NCI-H2081 treated with DMSO at 0.1 percent for 48 hours (cell line): Measurements from ENCODE around the gene CIITA.

Experiments used
- DNase-seq: peaks from one replicate; lab custom pipeline; 2025; lab: John Stamatoyannopoulos, UW

CIITA gene

DNA sequence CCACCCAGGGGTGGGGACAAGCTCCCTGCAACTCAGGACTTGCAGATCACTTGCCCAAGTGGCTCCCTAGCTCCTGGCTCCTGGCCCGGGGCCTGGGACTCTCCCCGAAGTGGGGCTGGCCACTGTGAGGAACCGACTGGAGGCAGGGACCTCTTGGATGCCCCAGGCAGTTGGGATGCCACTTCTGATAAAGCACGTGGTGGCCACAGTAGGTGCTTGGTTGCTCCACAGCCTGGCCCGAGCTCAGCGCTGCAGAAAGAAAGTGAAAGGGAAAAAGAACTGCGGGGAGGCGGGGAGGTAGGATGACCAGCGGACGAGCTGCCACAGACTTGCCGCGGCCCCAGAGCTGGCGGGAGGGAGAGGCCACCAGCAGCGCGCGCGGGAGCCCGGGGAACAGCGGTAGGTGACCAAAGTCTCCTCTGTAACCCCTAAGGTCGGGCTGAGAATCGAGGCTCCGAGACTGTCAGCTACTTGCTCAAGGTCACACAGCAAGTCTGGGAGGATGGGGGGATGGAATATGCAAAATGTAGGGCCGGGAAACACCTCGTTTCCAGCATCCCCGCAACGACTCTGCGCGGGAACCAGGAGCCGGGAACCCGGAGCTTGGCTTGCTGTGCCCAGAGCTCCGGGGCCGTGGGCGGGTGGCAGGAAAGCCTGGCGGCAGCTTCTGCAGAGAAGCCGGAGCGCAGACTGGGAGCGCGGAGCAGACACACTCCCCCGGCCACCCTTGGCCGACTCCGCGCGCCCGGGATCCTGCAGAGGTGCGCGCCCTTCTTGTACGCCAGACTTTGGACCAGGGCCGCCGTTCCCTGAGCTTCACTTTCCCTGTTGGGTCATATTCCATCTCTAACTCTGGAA lies 1.9 kb downstream of the CIITA start:
- DNase-seq = no peak

DNA sequence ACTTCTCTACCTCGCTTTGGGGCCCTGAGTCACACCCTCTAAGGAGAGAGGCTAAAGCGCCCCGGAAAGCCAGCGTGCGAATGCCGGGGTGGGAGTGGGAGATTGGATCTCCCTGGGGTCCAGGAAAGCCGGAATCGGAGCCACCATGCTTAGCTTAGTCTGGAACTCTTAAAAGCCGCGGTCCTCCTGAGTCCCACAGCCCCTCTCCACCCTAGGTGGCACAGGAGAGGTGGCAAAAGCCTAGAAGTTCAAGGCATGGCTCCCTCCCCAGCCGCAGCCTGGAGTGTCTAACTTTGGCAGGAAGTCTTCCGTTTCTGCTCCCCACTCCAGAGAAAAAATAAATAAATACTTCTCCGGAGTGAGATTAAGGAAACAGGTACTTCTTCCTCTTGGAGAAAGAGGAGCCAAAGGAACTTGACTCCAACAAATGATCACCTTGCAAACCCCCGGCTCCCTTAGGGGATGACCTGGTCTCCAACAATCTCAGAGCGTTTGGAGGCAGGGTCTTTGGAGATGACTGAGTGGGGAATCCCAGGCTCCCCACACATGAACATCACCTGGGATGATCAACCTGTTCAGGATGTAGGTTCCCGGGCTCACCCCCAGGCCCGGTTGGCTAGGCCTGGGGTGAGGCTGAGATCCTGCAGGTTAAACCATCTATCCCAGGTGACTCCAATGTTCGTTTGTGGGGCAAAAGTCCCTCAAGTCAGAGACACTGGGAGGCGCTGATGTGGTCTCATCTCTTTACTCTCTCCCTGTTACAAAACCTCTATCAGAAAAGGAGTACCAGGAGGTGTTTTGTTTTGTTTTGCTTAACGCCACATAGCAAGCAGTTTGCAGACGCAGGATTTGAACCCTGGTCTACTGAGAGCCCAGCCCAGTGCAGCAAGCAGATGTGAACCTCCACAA lies 2.9 kb downstream of the CIITA start:
- no peak for DNase-seq

GRCh38 chr16:10880594-10881452 lies 3.8 kb downstream of the CIITA start:
- no peak for DNase-seq

GRCh38 chr16:10881479-10882030 lies 4.6 kb downstream of the CIITA start:
- DNase-seq = no peak

DNA sequence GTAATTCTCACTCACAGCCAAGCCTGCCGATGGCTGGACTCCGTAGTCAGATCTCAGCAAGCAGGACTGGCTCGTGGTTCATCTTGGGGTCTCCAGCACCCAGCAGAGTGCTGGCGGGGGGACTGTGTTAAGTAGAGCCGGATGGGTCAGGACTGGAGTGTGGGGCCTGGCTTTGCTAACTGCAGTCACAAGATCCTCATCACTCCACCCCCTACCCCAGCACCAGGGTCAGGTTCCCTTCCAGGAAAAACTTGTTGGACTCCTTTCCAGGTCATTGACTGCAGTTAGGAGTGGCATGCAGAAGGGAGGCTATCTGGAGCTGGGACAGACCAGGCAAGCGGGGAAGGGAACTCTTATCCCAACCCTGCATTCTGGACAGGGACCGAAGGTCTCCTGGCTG lies 6.0 kb downstream of the CIITA start:
- no peak for DNase-seq

GRCh38 chr16:10885246-10885645 lies 8.2 kb downstream of the CIITA start:
- DNase-seq = no peak

- no peak for DNase-seq
Observed at GRCh38 chr16:10888320-10888937, 11.4 kb downstream of the CIITA start.

DNA sequence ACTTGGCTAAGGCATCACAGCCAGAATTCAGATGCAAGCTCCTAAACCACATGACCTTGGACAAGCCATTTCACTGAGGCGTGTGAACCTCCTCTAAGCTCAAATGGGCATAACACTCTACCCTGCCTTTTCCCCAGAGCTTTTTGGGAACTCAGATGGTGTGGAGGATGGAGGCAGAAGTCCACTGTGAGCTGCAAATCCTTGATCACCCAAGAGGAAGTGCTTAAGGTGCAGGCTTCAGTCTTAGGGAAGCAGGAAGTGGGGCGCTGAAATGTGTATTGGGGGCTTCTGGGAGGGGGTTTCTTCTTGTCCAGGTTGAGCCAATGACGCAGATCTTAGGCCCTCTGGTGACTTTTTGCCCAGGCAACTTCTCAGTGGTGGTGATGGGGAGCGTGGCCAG lies 12.9 kb downstream of the CIITA start:
- DNase-seq = no peak

DNA sequence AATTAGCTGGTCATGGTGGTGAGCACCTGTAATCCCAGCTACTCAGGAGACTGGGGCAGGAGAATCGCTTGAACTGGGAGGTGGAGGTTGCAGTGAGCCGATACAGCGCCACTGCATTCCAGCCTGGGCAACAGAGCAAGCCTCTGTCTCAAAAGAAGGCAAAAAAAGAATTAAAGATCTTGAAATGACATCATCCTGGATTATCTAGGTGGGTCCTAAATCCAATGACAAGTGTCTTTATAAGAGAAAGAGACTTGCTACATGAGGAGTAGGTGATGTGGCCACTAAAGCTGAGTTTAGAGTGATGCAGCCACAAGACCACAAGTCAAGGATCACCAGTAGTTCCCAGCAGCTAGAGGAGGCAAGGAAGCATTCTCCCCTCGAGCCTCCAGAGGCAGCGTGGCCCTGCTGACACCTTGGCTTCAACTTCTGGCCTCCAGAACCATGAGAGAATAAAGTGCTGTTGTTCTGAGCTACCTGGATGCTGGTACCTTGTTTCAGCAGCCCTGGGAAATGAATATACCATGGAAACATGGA lies 15.8 kb downstream of the CIITA start:
- DNase-seq = no peak

- no peak for DNase-seq
Observed at GRCh38 chr16:10895053-10895946, 18.3 kb downstream of the CIITA start.

GRCh38 chr16:10896165-10896564 lies 19.2 kb downstream of the CIITA start:
- no peak for DNase-seq

DNA sequence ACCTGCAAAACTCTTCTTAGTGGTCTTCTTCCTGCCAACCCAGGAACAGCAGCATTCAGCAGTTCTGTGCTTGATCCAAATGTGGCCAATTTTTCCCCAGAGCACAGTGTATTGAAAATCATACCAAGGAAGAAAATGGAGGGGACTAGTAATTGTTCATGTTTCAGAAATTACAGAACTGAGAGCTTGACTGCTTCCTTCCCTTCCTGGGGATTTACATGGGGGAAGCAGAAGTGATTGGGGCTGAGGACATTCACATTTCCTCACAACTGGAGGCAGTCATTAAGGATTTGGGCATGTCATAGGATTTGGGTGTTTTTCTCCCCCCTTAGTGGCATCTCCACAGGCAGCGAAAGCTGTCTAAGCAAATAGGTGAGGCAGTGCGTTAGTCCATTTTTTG lies 19.7 kb downstream of the CIITA start:
- DNase-seq = no peak

- DNase-seq = no peak
Observed at GRCh38 chr16:10897134-10897533, 20.1 kb downstream of the CIITA start.

GRCh38 chr16:10902999-10903398 lies 26.0 kb downstream of the CIITA start:
- no peak for DNase-seq

- DNase-seq = no peak
Observed at GRCh38 chr16:10906482-10906881, 29.5 kb downstream of the CIITA start.

DNA sequence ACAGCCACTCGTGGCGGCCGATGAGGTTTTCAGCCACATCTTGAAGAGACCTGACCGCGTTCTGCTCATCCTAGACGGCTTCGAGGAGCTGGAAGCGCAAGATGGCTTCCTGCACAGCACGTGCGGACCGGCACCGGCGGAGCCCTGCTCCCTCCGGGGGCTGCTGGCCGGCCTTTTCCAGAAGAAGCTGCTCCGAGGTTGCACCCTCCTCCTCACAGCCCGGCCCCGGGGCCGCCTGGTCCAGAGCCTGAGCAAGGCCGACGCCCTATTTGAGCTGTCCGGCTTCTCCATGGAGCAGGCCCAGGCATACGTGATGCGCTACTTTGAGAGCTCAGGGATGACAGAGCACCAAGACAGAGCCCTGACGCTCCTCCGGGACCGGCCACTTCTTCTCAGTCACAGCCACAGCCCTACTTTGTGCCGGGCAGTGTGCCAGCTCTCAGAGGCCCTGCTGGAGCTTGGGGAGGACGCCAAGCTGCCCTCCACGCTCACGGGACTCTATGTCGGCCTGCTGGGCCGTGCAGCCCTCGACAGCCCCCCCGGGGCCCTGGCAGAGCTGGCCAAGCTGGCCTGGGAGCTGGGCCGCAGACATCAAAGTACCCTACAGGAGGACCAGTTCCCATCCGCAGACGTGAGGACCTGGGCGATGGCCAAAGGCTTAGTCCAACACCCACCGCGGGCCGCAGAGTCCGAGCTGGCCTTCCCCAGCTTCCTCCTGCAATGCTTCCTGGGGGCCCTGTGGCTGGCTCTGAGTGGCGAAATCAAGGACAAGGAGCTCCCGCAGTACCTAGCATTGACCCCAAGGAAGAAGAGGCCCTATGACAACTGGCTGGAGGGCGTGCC lies 30.1 kb downstream of the CIITA start:
- DNase-seq = no peak

GRCh38 chr16:10907757-10908045 lies 30.7 kb downstream of the CIITA start:
- no peak for DNase-seq

GRCh38 chr16:10911267-10911666 lies 34.3 kb downstream of the CIITA start:
- no peak for DNase-seq

DNA sequence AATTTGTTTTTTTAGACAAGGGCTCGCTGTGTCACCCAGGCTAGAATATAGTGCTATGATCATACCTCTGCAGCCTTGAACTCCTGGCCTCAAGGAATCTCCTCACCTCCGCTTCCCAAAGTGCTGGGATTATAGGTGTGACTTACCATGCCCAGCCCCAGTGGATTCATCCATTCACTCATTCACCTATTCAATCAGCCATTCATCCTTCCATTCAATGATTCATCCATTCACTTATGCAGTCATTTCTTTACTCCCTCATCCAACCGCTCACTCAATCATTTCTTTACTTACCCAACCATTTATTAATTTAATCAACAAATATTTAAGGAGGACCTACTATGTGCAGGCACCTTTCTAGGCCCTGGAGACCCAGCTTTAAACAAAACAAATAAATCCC lies 39.5 kb downstream of the CIITA start:
- DNase-seq = no peak
